B cell (primary cell): ENCODE data around the gene DNAJB12. TPM values are rescaled to one million over a fixed set of nuclear protein-coding genes. Genes with fewer than 3 reads are reported as not detected.

Experiments used
- ATAC-seq: fragments of 200-7000 bp; cut with Tn5 transposase; one replicate; pipeline ENCODE4 v1.10.0; 2021; ENCODE audit warnings: low read depth, mild to moderate bottlenecking, moderate number of reproducible peaks, moderate library complexity
- CTCF ChIA-PET: fragments of 350-600 bp; sonication (Branson Sonifier 250); formaldehyde crosslinking; loops from one replicate; lab custom pipeline; 2021; ENCODE audit warnings: antibody characterized with exemption, inconsistent platforms; lab: Charles Lee
- POLR2A ChIA-PET: fragments of 350-600 bp; sonication (Branson Sonifier 250); formaldehyde crosslinking; loops from one replicate; lab custom pipeline; 2021; ENCODE audit warnings: antibody characterized with exemption; lab: Charles Lee
- DNase-seq: peaks from one replicate; pipeline ENCODE4 v3.0.0; 2013
- H2AFZ ChIP-seq: 2 replicates; pipeline ENCODE4 v1.6.1; 2012; ENCODE audit warnings: mild to moderate bottlenecking, low read depth, low read length; ENCODE audit not compliant: insufficient read depth, poor library complexity, severe bottlenecking
- H3K27ac ChIP-seq, 2 donors: 1 replicate in 1 of 2; 2 replicates in 1 of 2; pipeline ENCODE4 v1.5.1; 2012 to 2013; ENCODE audit warnings: low read length in 2 of 2, mild to moderate bottlenecking in 2 of 2, moderate library complexity in 1 of 2
- H3K27me3 ChIP-seq, 4 experiments: fragments of 200-600 bp in 1 of 4; sonication (generic) in 1 of 4; replicated peaks in 1 of 4; 1 replicate in 2 of 4; 2 replicates in 2 of 4; pipeline versions ENCODE4 v1.6.1 to v1.7.0; 2013 to 2016; ENCODE audit warnings: low read length in 3 of 4, mild to moderate bottlenecking in 2 of 4, mixed read lengths in 1 of 4, moderate library complexity in 1 of 4; ENCODE audit not compliant: insufficient read depth in 4 of 4, control insufficient read depth in 3 of 4; ENCODE audit errors: control extremely low read depth in 1 of 4
- H3K36me3 ChIP-seq, 2 experiments: replicated peaks in 1 of 2; 1 replicate in 1 of 2; 2 replicates in 1 of 2; pipeline versions ENCODE4 v1.6.1 to v1.7.1; 2013; ENCODE audit warnings: low read length in 1 of 2; ENCODE audit not compliant: insufficient read depth in 2 of 2, control insufficient read depth in 1 of 2; ENCODE audit errors: control extremely low read depth in 1 of 2, extremely low read depth in 1 of 2
- H3K4me1 ChIP-seq, 2 donors: fragments of 200-600 bp in 1 of 2; sonication (generic) in 1 of 2; 1 replicate in 1 of 2; 2 replicates in 1 of 2; pipeline versions ENCODE4 v1.5.1 to v1.6.1; 2013 to 2017; ENCODE audit warnings: low read length in 2 of 2; ENCODE audit not compliant: control insufficient read depth in 2 of 2, insufficient read depth in 2 of 2
- H3K4me2 ChIP-seq: replicated peaks from 2 replicates; pipeline ENCODE3; 2012; ENCODE audit warnings: mild to moderate bottlenecking, low read depth, low read length; ENCODE audit not compliant: poor library complexity, severe bottlenecking
- H3K4me3 ChIP-seq, 5 experiments: fragments of 200-600 bp in 1 of 5; sonication (generic) in 1 of 5; 1 replicate in 3 of 5; 2 replicates in 2 of 5; pipeline versions ENCODE4 v1.5.1 to v1.7.0; 2011 to 2016; ENCODE audit warnings: low read length in 4 of 5, mild to moderate bottlenecking in 4 of 5, low read depth in 2 of 5, control low read depth in 1 of 5, moderate library complexity in 1 of 5; ENCODE audit not compliant: insufficient read depth in 1 of 5; ENCODE audit errors: control extremely low read depth in 1 of 5, extremely low read depth in 1 of 5
- H3K79me2 ChIP-seq: fragments of 200-600 bp; sonication (generic); one replicate; pipeline ENCODE4 v1.6.0; 2016; ENCODE audit warnings: low read length; ENCODE audit not compliant: control insufficient read depth, insufficient read depth
- H3K9ac ChIP-seq: fragments of 200-600 bp; sonication (generic); 2 replicates; pipeline ENCODE4 v1.6.1; 2017; ENCODE audit warnings: mild to moderate bottlenecking, low read length, moderate library complexity
- H3K9me3 ChIP-seq, 3 donors: one replicate each; pipeline versions ENCODE4 v1.6.1 to v1.7.1; 2013; ENCODE audit warnings: low read length in 2 of 3; ENCODE audit not compliant: control insufficient read depth in 2 of 3, insufficient read depth in 1 of 3; ENCODE audit errors: control extremely low read depth in 1 of 3
- H4K20me1 ChIP-seq: 2 replicates; pipeline ENCODE4 v1.6.0; 2012; ENCODE audit warnings: mild to moderate bottlenecking, low read length; ENCODE audit not compliant: insufficient read depth, control insufficient read depth, poor library complexity, severe bottlenecking
- H3K27ac Mint-ChIP-seq: one replicate; pipeline ENCODE4 v1.8.0; 2021; ENCODE audit warnings: mixed read lengths
- H3K27me3 Mint-ChIP-seq: one replicate; pipeline ENCODE4 v1.8.0; 2021; ENCODE audit warnings: mixed read lengths
- H3K4me1 Mint-ChIP-seq: one replicate; pipeline ENCODE4 v1.8.0; 2021; ENCODE audit warnings: mixed read lengths
- H3K4me3 Mint-ChIP-seq: one replicate; pipeline ENCODE4 v1.8.0; 2021; ENCODE audit warnings: mixed read lengths
- H3K9me3 Mint-ChIP-seq: one replicate; pipeline ENCODE4 v1.8.0; 2022; ENCODE audit warnings: mixed read lengths; ENCODE audit not compliant: insufficient read depth
- CTCF ChIP-seq: fragments of 200-600 bp; IDR thresholded peaks from one replicate; pipeline ENCODE4 v1.8.0; 2022; ENCODE audit warnings: antibody characterized with exemption, mild to moderate bottlenecking
- EZH2 ChIP-seq: IDR thresholded peaks from 2 replicates; pipeline ENCODE4 v1.6.1; 2012; ENCODE audit warnings: borderline replicate concordance, low read depth, mild to moderate bottlenecking, moderate library complexity, low read length; ENCODE audit not compliant: insufficient read depth, poor library complexity, severe bottlenecking
- WGBS: methylation state at CpG from one replicate; pipeline ENCODE4 v1.1.5; 2013; ENCODE audit warnings: missing lambda C conversion rate; ENCODE audit not compliant: insufficient coverage; 5-methylcytosine and 5-hydroxymethylcytosine counted together
- intact Hi-C: fragments of 100-400 bp; cut with micrococcal nuclease; formaldehyde crosslinking; loops from one replicate; pipeline ENCODE4 v1.10.0; 2022
- polyA plus RNA-seq: library from polyadenylated mRNA; depleted of rRNA; stranded (reverse); fragments of >200 nt; gene quantifications from 2 replicates; pipeline ENCODE4 v1.2.3, GENCODE V29; 2012
- total RNA-seq, 2 donors: library from RNA; stranded (reverse); fragments of 120-200 nt in 1 of 2; gene quantifications; 1 replicate in 1 of 2; 2 replicates in 1 of 2; pipeline versions ENCODE4 v1.2.3 to v1.2.4, GENCODE V29; 2013 to 2022

DNAJB12 gene
- total and polyA plus RNA-seq, 2 donors (not counting 1 experiment from before 2014, with no cell fraction given): 16.1 to 42.3 TPM

GRCh38 chr10:72329290-72330068, 25.2 kb downstream of the DNAJB12 start:
- peak overlapping the region; percentile 56 for H3K4me2 ChIP-seq
- peaks cover 82% of the 10 kb centered on the region for H3K4me1 Mint-ChIP-seq
- CTCF ChIA-PET: interaction anchor here (1.1 to 2.0 kb wide), 10 partner anchors 8 to 433 kb away, joined by 3 to 12 read pairs (median 6); no protein-coding TSS in a partner anchor
- ATAC-seq (no peak), DNase-seq (no peak)
- H4K20me1 ChIP-seq: no peaks in the 10 kb centered on the region
- no peak overlapping the region for H3K4me3 ChIP-seq
- H3K9ac ChIP-seq: no peak overlapping the region
- peak overlapping the region; percentile 6 for H2AFZ ChIP-seq
- peak overlapping the region; percentile 59 for H3K4me3 Mint-ChIP-seq
- no peaks in the 10 kb centered on the region for H3K27me3 ChIP-seq
- WGBS: 66% methylated on average over 6 of the region's 11 CpGs
- H3K27me3 Mint-ChIP-seq: no peaks in the 10 kb centered on the region
- H3K79me2 ChIP-seq: no peaks in the 10 kb centered on the region
- H3K27ac ChIP-seq: no peak overlapping the region
- H3K36me3 ChIP-seq: no peaks in the 10 kb centered on the region
- intact Hi-C loops: no loop called here
- H3K4me1 ChIP-seq: peaks cover 61 to 84% of the 10 kb centered on the region in 2 donors
- H3K9me3 ChIP-seq: no peaks in the 10 kb centered on the region
- no peaks in the 10 kb centered on the region for H3K9me3 Mint-ChIP-seq
- POLR2A ChIA-PET: interaction anchor here (0.6 to 4.3 kb wide), 5 partner anchors 9 to 56 kb away, joined by 3 to 50 read pairs (median 5); no protein-coding TSS in a partner anchor
- H3K27ac Mint-ChIP-seq: peak overlapping the region; percentile 65
- no peak for TF ChIP-seq EZH2

- H2AFZ ChIP-seq: peak overlapping the region; percentile 27
- no peaks in the 10 kb centered on the region for H3K79me2 ChIP-seq
- no peaks in the 10 kb centered on the region for H4K20me1 ChIP-seq
- H3K4me2 ChIP-seq: peak overlapping the region; percentile 56
- H3K4me1 ChIP-seq: peaks cover 60 to 83% of the 10 kb centered on the region in 2 donors
- H3K4me3 ChIP-seq: no peak overlapping the region
- ATAC-seq (no peak), DNase-seq (peak; percentile 40)
- ChIA-PET POLR2A (interaction anchor here (1.8 to 4.3 kb wide), 2 partner anchors 8 to 31 kb away, joined by 8 to 50 read pairs; no protein-coding TSS in a partner anchor), CTCF (interaction anchor here (0.6 to 2.0 kb wide), 9 partner anchors 8 to 280 kb away, joined by 3 to 12 read pairs (median 6); no protein-coding TSS in a partner anchor)
- WGBS: 25% methylated on average over 4 of the region's 5 CpGs
- Mint-ChIP-seq H3K27ac (peak overlapping the region; percentile 65), H3K4me1 (peaks cover 81% of the 10 kb centered on the region), H3K4me3 (peak overlapping the region; percentile 23), H3K9me3 (no peaks in the 10 kb centered on the region), H3K27me3 (no peaks in the 10 kb centered on the region)
- no peak for TF ChIP-seq EZH2
- TF ChIP-seq CTCF: no peak
- H3K27ac ChIP-seq: peak overlapping the region in 1 of 2 donors; percentile 34
- no peaks in the 10 kb centered on the region for H3K27me3 ChIP-seq
- intact Hi-C loops: no loop called here
- no peak overlapping the region for H3K9ac ChIP-seq
- H3K9me3 ChIP-seq: no peaks in the 10 kb centered on the region
- no peaks in the 10 kb centered on the region for H3K36me3 ChIP-seq
Observed at GRCh38 chr10:72328829-72329204, 25.9 kb downstream of the DNAJB12 start.
